MCF 10A (cell line): ENCODE data around the gene RNF207. TPM values are rescaled to one million over a fixed set of nuclear protein-coding genes. Genes with fewer than 3 reads are reported as not detected.

Source experiments
- BruUV-seq: library from RNA; stranded (reverse); fragments of 400-500 nt; replicated peaks from 2 replicates; lab custom pipeline; 2021; lab: Mats Ljungman, UMichigan
- CTCF ChIA-PET: fragments of 300-600 bp; sonication (Branson Sonifier 250); formaldehyde crosslinking; extraction: SDS; loops from one replicate; lab custom pipeline; 2021; ENCODE audit warnings: antibody characterized with exemption, inconsistent platforms; lab: Yijun Ruan, JAX
- POLR2A ChIA-PET: fragments of 300-600, 350-650 bp; sonication (Branson Sonifier 250); formaldehyde crosslinking; extraction: SDS; loops from one replicate; lab custom pipeline; 2020; ENCODE audit warnings: antibody characterized with exemption, inconsistent platforms; lab: Yijun Ruan, JAX
- DNase-seq: peaks from one replicate; pipeline ENCODE4 v3.0.0-alpha.2; 2018; ENCODE audit not compliant: unreplicated experiment
- H3K27ac Mint-ChIP-seq: one replicate; pipeline ENCODE4 v1.8.0; 2022; ENCODE audit warnings: mild to moderate bottlenecking, low read depth, mixed read lengths; ENCODE audit not compliant: unreplicated experiment
- H3K27me3 Mint-ChIP-seq: one replicate; pipeline ENCODE4 v1.8.0; 2022; ENCODE audit warnings: mixed read lengths; ENCODE audit not compliant: insufficient read depth, unreplicated experiment
- H3K36me3 Mint-ChIP-seq: one replicate; pipeline ENCODE4 v1.8.0; 2022; ENCODE audit warnings: mild to moderate bottlenecking, moderate library complexity, mixed read lengths; ENCODE audit not compliant: insufficient read depth, unreplicated experiment
- H3K4me1 Mint-ChIP-seq: one replicate; pipeline ENCODE4 v1.8.0; 2022; ENCODE audit warnings: mixed read lengths; ENCODE audit not compliant: insufficient read depth, unreplicated experiment
- H3K4me3 Mint-ChIP-seq: one replicate; pipeline ENCODE4 v1.8.0; 2022; ENCODE audit warnings: mild to moderate bottlenecking, moderate library complexity, mixed read lengths; ENCODE audit not compliant: unreplicated experiment
- H3K9me3 Mint-ChIP-seq: one replicate; pipeline ENCODE4 v1.8.0; 2022; ENCODE audit warnings: mixed read lengths; ENCODE audit not compliant: unreplicated experiment
- intact Hi-C: fragments of 100-400 bp; cut with micrococcal nuclease; formaldehyde crosslinking; loops from 2 replicates; pipeline ENCODE4 v1.14.1; 2022
- total RNA-seq: library from RNA; stranded (reverse); gene quantifications from 2 replicates; pipeline ENCODE4 v1.2.3, GENCODE V29; 2022
- TF ChIP-seq, protein P1 (sequence below): fragments of 200-600 bp; IDR thresholded peaks from one replicate; pipeline ENCODE4 v1.8.0; 2022; ENCODE audit warnings: antibody characterized with exemption, mild to moderate bottlenecking; ENCODE audit not compliant: unreplicated experiment

RNF207 gene
- total RNA-seq, 1 experiment from 2014 or later: 6.2 TPM

DNA sequence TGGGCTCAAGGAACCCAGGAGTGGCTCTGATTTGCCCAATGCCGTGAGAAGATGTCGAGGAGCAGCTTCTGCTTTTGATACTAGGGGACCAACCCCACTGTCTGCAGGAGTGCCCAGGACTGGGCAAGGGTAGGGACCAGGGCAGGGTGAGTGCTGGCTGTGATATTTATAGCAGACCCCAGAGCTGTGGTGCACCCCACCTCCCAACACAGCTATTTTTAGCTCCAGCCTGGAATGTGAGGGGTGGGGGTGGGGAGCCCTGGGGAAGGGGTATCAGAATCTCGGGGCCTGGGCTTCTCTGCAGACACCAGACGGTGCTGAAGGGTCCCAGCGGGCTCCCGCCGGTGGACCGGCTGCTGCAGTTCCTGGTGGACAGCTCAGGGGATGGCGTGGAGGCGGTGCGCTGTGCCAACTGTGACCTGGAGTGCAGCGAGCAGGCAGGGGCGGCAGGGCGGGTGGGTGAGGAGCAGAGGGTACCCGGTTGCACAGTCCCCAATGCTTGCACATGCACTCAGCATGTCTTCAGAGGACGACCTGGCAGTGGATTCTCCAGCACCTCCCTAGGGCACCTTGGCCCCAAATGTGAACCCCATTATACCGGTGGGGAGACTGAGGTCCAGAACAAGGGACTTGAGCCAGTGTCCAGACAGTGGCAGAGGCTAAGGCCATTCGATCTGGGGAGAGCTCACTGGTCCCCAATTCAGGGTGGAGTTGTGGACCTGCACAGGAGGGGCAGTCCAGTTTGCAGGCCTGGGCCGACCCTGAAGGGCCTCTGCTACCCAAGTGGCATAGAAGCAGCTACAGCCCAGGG, 1.4 kb downstream of the RNF207 start:
- intact Hi-C loops: loop anchor here (10.0 kb wide), 1 partner anchor 152 kb away; no protein-coding TSS in a partner anchor
- no peaks in the 10 kb centered on the region for H3K4me1 Mint-ChIP-seq
- H3K27me3 Mint-ChIP-seq: no peaks in the 10 kb centered on the region
- no peaks in the 10 kb centered on the region for H3K9me3 Mint-ChIP-seq
- ChIA-PET POLR2A (interaction anchor here (0.7 to 1.6 kb wide), 7 partner anchors 9 to 395 kb away, joined by 3 to 7 read pairs (median 3); no protein-coding TSS in a partner anchor), CTCF (interaction anchor here (0.6 to 1.2 kb wide), 2 partner anchors 18 to 20 kb away, joined by 4 to 5 read pairs; no protein-coding TSS in a partner anchor)
- H3K4me3 Mint-ChIP-seq: peak overlapping the region; percentile 71
- BruUV-seq: no TSS peak
- H3K27ac Mint-ChIP-seq: no peak overlapping the region
- no peaks in the 10 kb centered on the region for H3K36me3 Mint-ChIP-seq
- TF ChIP-seq, protein P1, sequence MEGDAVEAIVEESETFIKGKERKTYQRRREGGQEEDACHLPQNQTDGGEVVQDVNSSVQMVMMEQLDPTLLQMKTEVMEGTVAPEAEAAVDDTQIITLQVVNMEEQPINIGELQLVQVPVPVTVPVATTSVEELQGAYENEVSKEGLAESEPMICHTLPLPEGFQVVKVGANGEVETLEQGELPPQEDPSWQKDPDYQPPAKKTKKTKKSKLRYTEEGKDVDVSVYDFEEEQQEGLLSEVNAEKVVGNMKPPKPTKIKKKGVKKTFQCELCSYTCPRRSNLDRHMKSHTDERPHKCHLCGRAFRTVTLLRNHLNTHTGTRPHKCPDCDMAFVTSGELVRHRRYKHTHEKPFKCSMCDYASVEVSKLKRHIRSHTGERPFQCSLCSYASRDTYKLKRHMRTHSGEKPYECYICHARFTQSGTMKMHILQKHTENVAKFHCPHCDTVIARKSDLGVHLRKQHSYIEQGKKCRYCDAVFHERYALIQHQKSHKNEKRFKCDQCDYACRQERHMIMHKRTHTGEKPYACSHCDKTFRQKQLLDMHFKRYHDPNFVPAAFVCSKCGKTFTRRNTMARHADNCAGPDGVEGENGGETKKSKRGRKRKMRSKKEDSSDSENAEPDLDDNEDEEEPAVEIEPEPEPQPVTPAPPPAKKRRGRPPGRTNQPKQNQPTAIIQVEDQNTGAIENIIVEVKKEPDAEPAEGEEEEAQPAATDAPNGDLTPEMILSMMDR: no peak
- DNase-seq: no peak

DNA sequence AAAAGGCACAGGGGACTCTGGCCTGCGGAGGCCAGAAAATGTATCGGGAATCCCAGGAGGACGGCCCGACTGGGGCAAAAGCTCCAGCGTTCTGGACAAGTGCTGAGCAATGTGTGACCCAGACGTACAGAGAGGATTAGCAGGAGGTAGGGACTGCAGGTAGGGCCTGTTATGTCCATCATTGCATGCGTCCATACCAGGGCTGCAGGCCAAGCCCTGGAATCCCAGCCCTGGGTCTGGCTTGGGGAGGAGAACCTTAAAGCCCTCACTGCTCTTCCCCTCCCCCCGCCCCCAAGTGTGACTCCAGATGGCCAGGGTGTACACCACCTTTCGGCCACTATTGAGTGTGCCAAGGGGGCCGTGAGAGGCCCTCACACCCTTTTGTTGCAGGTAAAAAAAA, 2.0 kb downstream of the RNF207 start:
- no peaks in the 10 kb centered on the region for H3K27me3 Mint-ChIP-seq
- ChIA-PET POLR2A (interaction anchor here (0.6 to 1.2 kb wide), 4 partner anchors 18 to 229 kb away, joined by 3 to 4 read pairs (median 3); no protein-coding TSS in a partner anchor), CTCF (no interaction called here)
- TF ChIP-seq, protein P1: no peak
- H3K9me3 Mint-ChIP-seq: no peaks in the 10 kb centered on the region
- intact Hi-C loops: loop anchor here (10.0 kb wide), 1 partner anchor 153 kb away; no protein-coding TSS in a partner anchor
- DNase-seq: no peak
- no peaks in the 10 kb centered on the region for H3K36me3 Mint-ChIP-seq
- no peak overlapping the region for H3K27ac Mint-ChIP-seq
- no peaks in the 10 kb centered on the region for H3K4me1 Mint-ChIP-seq
- no peak overlapping the region for H3K4me3 Mint-ChIP-seq
- no TSS peak for BruUV-seq

DNA sequence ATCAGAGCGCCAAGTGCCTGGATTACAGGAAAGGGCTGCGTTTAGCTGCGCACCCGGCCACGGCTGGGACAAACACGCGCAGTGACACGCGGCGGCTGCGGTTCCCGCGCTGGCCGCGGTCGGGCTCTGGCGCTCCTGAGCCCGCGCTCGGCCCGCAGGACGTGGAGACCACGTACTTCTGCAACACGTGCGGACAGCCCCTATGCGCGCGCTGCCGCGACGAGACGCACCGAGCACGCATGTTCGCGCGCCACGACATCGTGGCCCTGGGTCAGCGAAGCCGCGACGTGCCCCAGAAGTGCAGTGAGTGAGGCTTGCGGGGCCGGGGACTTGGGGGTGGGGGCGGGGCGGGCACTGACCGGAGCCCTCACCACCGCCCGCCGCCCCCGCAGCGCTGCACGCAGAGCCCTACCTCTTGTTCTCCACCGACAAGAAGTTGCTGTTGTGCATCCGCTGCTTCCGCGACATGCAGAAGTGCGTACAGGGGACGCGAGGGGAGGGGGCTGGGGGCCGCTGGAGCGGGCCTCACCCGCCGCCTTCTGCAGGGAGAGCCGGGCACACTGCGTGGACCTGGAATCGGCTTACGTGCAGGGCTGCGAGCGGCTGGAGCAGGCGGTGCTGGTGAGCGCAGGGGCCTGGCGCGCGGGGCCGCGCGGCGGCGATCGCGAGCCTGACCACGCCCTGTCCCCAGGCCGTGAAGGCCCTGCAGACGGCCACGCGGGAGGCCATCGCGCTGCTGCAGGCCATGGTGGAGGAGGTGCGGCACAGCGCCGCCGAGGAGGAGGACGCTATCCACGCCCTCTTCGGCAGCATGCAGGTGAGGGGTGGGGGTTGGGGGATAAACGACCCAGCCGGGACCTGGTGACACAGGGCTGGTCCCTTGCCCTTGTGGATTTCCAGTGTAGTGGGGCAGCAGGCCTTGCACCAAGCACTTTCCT, 3.1 kb downstream of the RNF207 start:
- no peaks in the 10 kb centered on the region for H3K36me3 Mint-ChIP-seq

More for the DNA sequence above, 3.1 kb downstream of the RNF207 start:
- ChIA-PET POLR2A (interaction anchor here (0.5 to 1.2 kb wide), 3 partner anchors 12 to 28 kb away, joined by 3 to 4 read pairs (median 3); no protein-coding TSS in a partner anchor), CTCF (no interaction called here)
- Mint-ChIP-seq H3K27me3 (no peaks in the 10 kb centered on the region), H3K27ac (no peak overlapping the region), H3K4me1 (no peaks in the 10 kb centered on the region), H3K4me3 (no peak overlapping the region), H3K9me3 (no peaks in the 10 kb centered on the region)
- intact Hi-C loops: loop anchor here (10.0 kb wide), 1 partner anchor 154 kb away; no protein-coding TSS in a partner anchor
- no peak for DNase-seq
- TF ChIP-seq, protein P1: no peak
- BruUV-seq: no TSS peak
